Activated CD4-positive, alpha-beta T cell treated with anti-CD3 and anti-CD28 coated beads, Interleukin-2, amount 50 U/mL, for 1 hour (primary cell): ENCODE measurements around the gene CFHR3.
"Not testable (repeated sequence)": the region's sequence is repeated elsewhere in the genome, so short reads cannot be mapped to it uniquely, and the experiment has no call there.

ENCODE experiments used
- DNase-seq: peaks from one replicate; pipeline ENCODE4 v3.0.0-alpha.2; 2020

The CFHR3 gene

DNA sequence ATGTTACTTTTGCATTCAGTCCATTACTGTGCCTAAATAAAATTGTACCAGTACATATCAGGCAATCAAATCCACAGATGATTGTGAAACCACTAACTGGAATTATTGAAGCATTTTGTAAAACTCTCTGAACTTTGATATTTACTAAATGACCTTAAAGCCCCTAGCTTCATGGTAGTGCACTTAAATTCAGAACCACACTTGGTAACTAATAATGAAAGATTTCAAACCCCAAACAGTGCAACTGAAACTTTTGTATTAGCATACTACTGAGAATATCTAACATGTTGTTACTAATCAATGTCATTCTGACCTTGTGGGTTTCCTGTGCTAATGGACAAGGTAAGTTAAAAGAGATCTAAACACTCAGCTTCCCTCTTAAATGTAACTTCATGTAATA lies at the start of gene CFHR3:
Gene CFHR3 (plus strand): TSS at position 238 of the 400 bp plus-strand sequence. CDS start 47 bp downstream, at position 285.
- no peak for DNase-seq

DNA sequence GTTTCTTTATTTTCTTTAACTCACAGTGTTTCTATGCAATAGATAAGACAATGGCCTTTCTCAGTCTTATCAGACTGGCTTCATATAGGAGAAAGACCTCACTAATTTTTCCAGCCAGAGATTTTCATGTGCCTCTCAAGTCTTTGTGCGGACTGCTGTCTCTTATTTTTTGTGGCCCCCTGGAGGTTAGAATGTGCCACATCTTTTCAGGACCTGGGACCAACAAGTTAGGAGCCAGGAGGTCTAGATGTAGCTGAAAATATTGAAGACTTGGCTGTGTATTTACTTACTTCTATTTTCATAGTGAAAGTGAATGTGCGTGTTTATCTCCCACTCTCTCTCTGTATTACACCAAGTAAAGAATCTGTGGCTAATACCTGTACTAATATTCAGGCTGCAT lies 42.1 kb upstream of the CFHR3 start:
- DNase-seq, result no peak

GRCh38 chr1:196733091-196733970 lies 41.3 kb upstream of the CFHR3 start:
- no peak for DNase-seq

DNA sequence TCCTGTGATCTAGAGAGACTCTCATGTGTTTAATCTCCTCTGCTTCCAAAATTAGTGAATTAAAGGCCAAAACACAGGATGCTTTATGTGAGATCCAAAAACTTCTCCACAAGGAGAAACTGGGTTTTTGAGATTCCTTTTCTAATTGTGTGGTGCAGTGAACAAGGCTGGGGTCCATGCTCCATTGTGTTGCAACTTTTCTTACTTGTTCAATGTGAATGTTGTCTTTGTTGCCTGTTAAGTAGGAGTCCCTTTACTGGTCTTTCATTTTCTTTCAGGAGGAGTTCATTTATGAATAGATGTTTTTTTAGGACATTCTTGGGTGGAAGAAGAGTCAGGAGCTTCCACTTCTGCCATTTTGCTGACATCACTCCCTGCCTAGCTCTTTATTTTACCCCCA lies 40.6 kb upstream of the CFHR3 start:
- no peak for DNase-seq

GRCh38 chr1:196734460-196734859 lies 40.2 kb upstream of the CFHR3 start:
- DNase-seq, result no peak

- DNase-seq, result no peak
Measured at GRCh38 chr1:196738730-196739129, 35.9 kb upstream of the CFHR3 start.

- not testable (repeated sequence) for DNase-seq
Measured at GRCh38 chr1:196743244-196743643, 31.4 kb upstream of the CFHR3 start.

- DNase-seq, result not testable (repeated sequence)
Measured at GRCh38 chr1:196765019-196765740, 9.5 kb upstream of the CFHR3 start.

- not testable (repeated sequence) for DNase-seq
Measured at GRCh38 chr1:196769823-196770222, 4.8 kb upstream of the CFHR3 start.

- DNase-seq, result no peak
Measured at GRCh38 chr1:196773713-196774112, 927 bp upstream of the CFHR3 start.

DNA sequence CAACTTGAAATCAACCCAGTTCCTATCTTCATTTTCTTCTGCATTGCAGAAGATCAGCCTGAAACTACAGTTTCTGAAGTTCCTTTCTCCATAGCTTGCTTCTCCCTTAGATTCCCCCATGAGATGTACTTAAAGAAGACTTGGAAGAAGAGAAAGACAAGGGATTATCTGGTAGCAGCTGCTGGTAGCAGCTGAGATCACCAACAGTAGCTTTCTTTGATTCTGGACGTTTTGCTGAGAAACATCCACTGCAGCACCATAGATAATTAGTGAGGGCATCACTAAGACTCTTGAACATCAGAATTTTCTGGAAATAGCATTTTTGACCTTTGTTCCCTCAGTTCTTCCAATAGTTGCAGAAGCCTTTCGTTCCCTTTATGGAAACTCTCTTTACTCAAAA lies 465 bp upstream of the CFHR3 start:
- no peak for DNase-seq

- no peak for DNase-seq
Measured at GRCh38 chr1:196777603-196778002, 3.0 kb downstream of the CFHR3 start.

DNA sequence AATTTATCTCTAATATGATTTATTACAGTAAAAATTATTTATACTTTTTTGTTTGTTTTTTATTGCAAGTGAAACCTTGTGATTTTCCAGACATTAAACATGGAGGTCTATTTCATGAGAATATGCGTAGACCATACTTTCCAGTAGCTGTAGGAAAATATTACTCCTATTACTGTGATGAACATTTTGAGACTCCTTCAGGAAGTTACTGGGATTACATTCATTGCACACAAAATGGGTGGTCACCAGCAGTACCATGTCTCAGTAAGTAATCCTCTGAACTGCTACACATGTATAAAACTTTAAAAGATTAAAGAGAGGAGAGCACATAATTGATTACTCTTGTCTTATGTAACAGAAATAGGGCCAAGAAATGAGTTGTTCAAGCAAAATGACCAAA lies 4.5 kb downstream of the CFHR3 start:
- DNase-seq, result no peak

GRCh38 chr1:196791252-196791651 lies 16.6 kb downstream of the CFHR3 start:
- not testable (repeated sequence) for DNase-seq

DNA sequence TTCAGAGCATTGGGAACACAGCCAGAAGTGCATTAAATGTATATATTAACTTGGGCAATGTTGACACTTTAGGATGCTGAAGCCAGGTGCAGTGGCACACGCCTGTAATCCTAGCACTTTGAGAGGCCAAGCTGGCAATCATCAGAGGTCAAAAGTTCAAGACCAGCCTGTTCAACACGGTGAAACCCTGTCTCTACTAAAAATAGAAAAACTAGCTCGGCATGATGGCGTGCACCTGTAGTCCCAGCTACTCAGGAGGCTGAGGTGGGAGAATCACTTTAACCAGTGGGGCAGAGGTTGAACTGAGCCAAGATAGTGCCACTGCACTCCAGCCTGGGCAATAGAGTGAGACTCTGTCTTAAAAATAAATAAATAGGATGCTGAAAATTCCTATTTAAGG lies 19.5 kb downstream of the CFHR3 start:
- DNase-seq, result not testable (repeated sequence)

GRCh38 chr1:196797891-196798290 lies 23.3 kb downstream of the CFHR3 start:
- no peak for DNase-seq

DNA sequence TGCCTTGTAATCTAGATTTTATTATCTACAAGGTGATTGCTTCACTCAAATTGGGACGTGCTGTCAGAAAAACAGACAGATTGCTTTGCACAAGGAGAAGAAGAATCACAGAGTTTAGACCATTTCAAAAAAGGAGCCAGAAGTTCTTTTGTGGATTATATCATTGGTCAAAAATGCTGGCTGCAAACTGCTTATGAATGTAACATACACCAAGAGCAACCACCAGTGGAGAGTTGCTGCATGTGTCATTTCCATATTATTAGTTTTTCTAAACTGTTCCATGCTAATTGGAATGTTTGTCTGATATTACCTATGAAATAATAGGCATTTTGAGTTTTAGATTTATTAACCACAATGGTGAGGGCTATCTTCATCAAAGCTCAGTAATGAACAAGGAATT lies 27.3 kb downstream of the CFHR3 start:
- not testable (repeated sequence) for DNase-seq

GRCh38 chr1:196808529-196809235 lies 34.0 kb downstream of the CFHR3 start:
- DNase-seq, result no peak

DNA sequence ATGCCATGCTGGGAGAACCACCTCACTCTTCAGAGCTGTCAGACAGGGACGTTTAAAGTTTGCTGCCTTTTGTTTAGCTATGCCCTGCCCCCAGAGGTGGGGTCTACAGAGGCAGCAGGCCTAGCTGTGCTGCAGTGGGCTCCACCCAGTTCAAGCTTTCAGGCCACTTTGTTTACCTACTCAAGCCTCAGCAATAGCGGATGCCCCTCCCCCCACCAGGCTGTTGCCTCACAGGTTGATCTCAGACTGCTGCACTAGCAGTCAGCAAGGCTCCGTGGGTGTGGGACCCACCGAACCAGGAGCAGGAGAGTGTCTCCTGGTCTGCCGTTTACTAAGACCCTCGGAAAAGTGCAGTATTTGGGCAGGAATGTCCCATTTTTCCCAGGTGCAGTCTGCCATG lies 42.8 kb downstream of the CFHR3 start:
- DNase-seq, result not testable (repeated sequence)

DNA sequence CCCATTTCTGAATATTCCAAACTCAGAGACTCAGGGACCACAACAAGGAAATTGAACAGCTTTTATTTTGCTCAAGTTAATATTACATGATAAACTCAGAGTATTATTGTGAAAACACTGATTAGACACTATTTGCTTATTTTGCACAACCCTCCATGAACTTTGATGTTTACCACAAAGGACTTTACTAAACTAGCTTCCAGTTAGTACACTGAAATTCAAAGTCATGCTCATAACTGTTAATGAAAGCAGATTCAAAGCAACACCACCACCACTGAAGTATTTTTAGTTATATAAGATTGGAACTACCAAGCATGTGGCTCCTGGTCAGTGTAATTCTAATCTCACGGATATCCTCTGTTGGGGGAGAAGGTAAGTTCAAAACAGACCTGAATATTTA lies 44.9 kb downstream of the CFHR3 start, which contains the start of gene CFHR1:
Gene CFHR1 (plus strand): TSS at position 201 of the 400 bp plus-strand sequence. CDS start 114 bp downstream, at position 315.
- DNase-seq, result not testable (repeated sequence)

DNA sequence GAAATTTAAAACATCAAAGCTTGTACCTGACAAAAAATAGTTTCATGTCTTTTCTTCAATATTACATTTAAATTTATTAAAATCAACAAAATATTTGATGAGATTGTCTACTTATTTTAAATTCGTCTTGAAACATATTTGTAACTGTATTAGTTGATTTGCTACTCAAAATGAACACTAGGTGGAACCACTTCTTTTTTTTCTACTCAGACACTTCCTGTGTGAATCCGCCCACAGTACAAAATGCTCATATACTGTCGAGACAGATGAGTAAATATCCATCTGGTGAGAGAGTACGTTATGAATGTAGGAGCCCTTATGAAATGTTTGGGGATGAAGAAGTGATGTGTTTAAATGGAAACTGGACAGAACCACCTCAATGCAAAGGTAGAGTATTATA lies 53.2 kb downstream of the CFHR3 start:
- not testable (repeated sequence) for DNase-seq
